Liver (tissue), 9 donors: Measurements from ENCODE around the gene TEX10. TPM values are rescaled to one million over a fixed set of nuclear protein-coding genes. Genes with fewer than 3 reads are reported as not detected.

Source experiments
- DNase-seq: peaks from one replicate; pipeline ENCODE4 v3.0.0-alpha.2; 2017; ENCODE audit warnings: low spot score
- H3K27ac ChIP-seq, 2 donors: one replicate each; pipeline ENCODE4 v1.7.0; 2013; ENCODE audit warnings: inconsistent platforms in 2 of 2, low read length in 2 of 2, control low read depth in 1 of 2, low read depth in 1 of 2, mild to moderate bottlenecking in 1 of 2
- H3K27me3 ChIP-seq, 4 donors: one replicate each; pipeline versions ENCODE4 v1.6.1 to v1.7.0; 2013; ENCODE audit warnings: low read length in 3 of 4, inconsistent platforms in 1 of 4, mild to moderate bottlenecking in 1 of 4, moderate library complexity in 1 of 4; ENCODE audit not compliant: control insufficient read depth in 4 of 4, insufficient read depth in 4 of 4
- H3K36me3 ChIP-seq, 4 donors: one replicate each; pipeline versions ENCODE4 v1.6.1 to v1.7.0; 2013; ENCODE audit warnings: low read length in 3 of 4, mild to moderate bottlenecking in 3 of 4, low read depth in 1 of 4, moderate library complexity in 1 of 4; ENCODE audit not compliant: control insufficient read depth in 4 of 4, insufficient read depth in 3 of 4
- H3K4me1 ChIP-seq, 4 donors: one replicate each; pipeline versions ENCODE4 v1.6.1 to v1.7.0; 2013; ENCODE audit warnings: low read length in 3 of 4, mild to moderate bottlenecking in 3 of 4, moderate library complexity in 1 of 4; ENCODE audit not compliant: control insufficient read depth in 4 of 4, insufficient read depth in 4 of 4
- H3K4me3 ChIP-seq, 3 donors: one replicate each; pipeline versions ENCODE4 v1.6.1 to v1.7.0; 2013; ENCODE audit warnings: low read length in 3 of 3, control low read depth in 1 of 3, low read depth in 1 of 3, mild to moderate bottlenecking in 1 of 3
- H3K9ac ChIP-seq, 2 donors: one replicate each; pipeline ENCODE4 v1.7.0; 2013; ENCODE audit warnings: low read length in 2 of 2, mild to moderate bottlenecking in 2 of 2, moderate library complexity in 2 of 2, control low read depth in 1 of 2, low read depth in 1 of 2
- H3K9me3 ChIP-seq, 4 donors: one replicate each; pipeline versions ENCODE4 v1.6.1 to v1.7.0; 2013; ENCODE audit warnings: low read length in 3 of 4; ENCODE audit not compliant: control insufficient read depth in 4 of 4
- EGR1 ChIP-seq, 2 donors: IDR thresholded peaks; 2 replicates each; pipeline ENCODE4 v1.6.1; 2016 to 2018; ENCODE audit warnings: antibody characterized with exemption in 2 of 2, low read depth in 2 of 2
- FOXA1 ChIP-seq: IDR thresholded peaks from 2 replicates; pipeline ENCODE4 v1.6.1; 2016; ENCODE audit warnings: antibody characterized with exemption
- FOXA2 ChIP-seq: IDR thresholded peaks from 2 replicates; pipeline ENCODE4 v1.6.1; 2016; ENCODE audit warnings: antibody characterized with exemption
- GABPA ChIP-seq, 2 donors: IDR thresholded peaks in 1 of 2; conservative IDR thresholded peaks in 1 of 2; 2 replicates each; pipeline ENCODE4 v1.6.1; 2016; ENCODE audit warnings: antibody characterized with exemption in 2 of 2, mild to moderate bottlenecking in 1 of 2, moderate library complexity in 1 of 2
- HNF4A ChIP-seq, 2 donors: conservative IDR thresholded peaks; 2 replicates each; pipeline ENCODE4 v1.6.1; 2016; ENCODE audit warnings: antibody characterized with exemption in 2 of 2, mild to moderate bottlenecking in 2 of 2
- HNF4G ChIP-seq: IDR thresholded peaks from 2 replicates; pipeline ENCODE4 v1.6.1; 2016; ENCODE audit warnings: antibody characterized with exemption
- JUND ChIP-seq, 2 donors: IDR thresholded peaks; 2 replicates each; pipeline ENCODE4 v1.6.1; 2016; ENCODE audit warnings: antibody characterized with exemption in 2 of 2
- NR2F2 ChIP-seq: IDR thresholded peaks from 2 replicates; pipeline ENCODE4 v1.6.1; 2016; ENCODE audit warnings: antibody characterized with exemption
- RAD21 ChIP-seq, 2 donors: IDR thresholded peaks; 2 replicates each; pipeline ENCODE4 v1.6.1; 2016; ENCODE audit warnings: antibody characterized with exemption in 2 of 2, mild to moderate bottlenecking in 2 of 2
- RXRA ChIP-seq, 2 donors: IDR thresholded peaks; 2 replicates each; pipeline ENCODE4 v1.6.1; 2017 to 2018; ENCODE audit warnings: antibody characterized with exemption in 2 of 2, mild to moderate bottlenecking in 1 of 2
- SP1 ChIP-seq: IDR thresholded peaks from 2 replicates; pipeline ENCODE4 v1.6.1; 2018; ENCODE audit warnings: antibody characterized with exemption, mild to moderate bottlenecking
- TAF1 ChIP-seq: conservative IDR thresholded peaks from 2 replicates; pipeline ENCODE4 v1.6.1; 2016; ENCODE audit warnings: antibody characterized with exemption, mild to moderate bottlenecking
- YY1 ChIP-seq: IDR thresholded peaks from 2 replicates; pipeline ENCODE4 v1.6.1; 2016; ENCODE audit warnings: antibody characterized with exemption, mild to moderate bottlenecking
- ZBTB33 ChIP-seq: IDR thresholded peaks from 2 replicates; pipeline ENCODE4 v1.6.1; 2016; ENCODE audit warnings: antibody characterized with exemption
- WGBS: extraction: QIAGEN DNeasy Blood & Tissue Kit; methylation state at CpG from one replicate; pipeline ENCODE4 v1.1.7; 2013; 5-methylcytosine and 5-hydroxymethylcytosine counted together
- polyA plus RNA-seq, 2 donors: library from polyadenylated mRNA; stranded (reverse) in 1 of 2; unstranded in 1 of 2; fragments of 200-250 nt in 1 of 2; fragments of >200 nt in 1 of 2; fragmentation: Nextera tagmentation in 1 of 2; extraction: Ambion mirVana in 1 of 2; gene quantifications; one replicate each; pipeline versions ENCODE4 v1.2.1 to v1.2.3, GENCODE V29; 2013 to 2015
- total RNA-seq, 2 donors: library from RNA; depleted of rRNA; stranded (reverse); fragments of >200 nt; gene quantifications; one replicate each; pipeline ENCODE4 v1.2.3, GENCODE V29; 2014
- TF ChIP-seq, protein P1 (sequence below): fragments of 150-350 bp; IDR thresholded peaks from 2 replicates; pipeline ENCODE4 v1.5.1; 2017; ENCODE audit warnings: improper control_type of control experiment, low read depth, low read length; ENCODE audit not compliant: missing input control
- TF ChIP-seq, protein P2 (sequence below): IDR thresholded peaks from 2 replicates; pipeline ENCODE4 v1.6.1; 2016; ENCODE audit warnings: antibody characterized with exemption, mild to moderate bottlenecking
- TF ChIP-seq, protein P3 (sequence below): IDR thresholded peaks from 2 replicates; pipeline ENCODE4 v1.6.1; 2016; ENCODE audit warnings: antibody characterized with exemption
- TF ChIP-seq, protein P4 (sequence below): IDR thresholded peaks from 2 replicates; pipeline ENCODE4 v1.6.1; 2016; ENCODE audit warnings: antibody characterized with exemption
- donor health status: healthy.
- donor health status: healthy.
- donor health status: healthy.
- donor health status: healthy.
- donor health status: healthy.

The TEX10 gene
- total and polyA plus RNA-seq, 4 donors, result 3.3 to 10.0 (median 6.1) TPM

- Histone ChIP-seq H3K27me3 (no peaks in the 10 kb centered on the region), H3K4me3 (no peak overlapping the region), H3K4me1 (peaks cover 12 to 32% (median 19%) of the 10 kb centered on the region in 4 donors), H3K36me3 (peaks cover 3 to 38% (median 23%) of the 10 kb centered on the region in 4 donors), H3K9ac (no peak overlapping the region), H3K9me3 (no peaks in the 10 kb centered on the region), H3K27ac (no peak overlapping the region)
- 64% methylated on average over 4 of the region's 4 CpGs for WGBS
- TF ChIP-seq RXRA (IDR thresholded peaks at IDR 0.05), result no peak
- TF ChIP-seq GABPA (IDR thresholded peaks at IDR 0.05 in 1 of 2, conservative IDR thresholded peaks at IDR 0.05 in 1 of 2), result no peak
- TF ChIP-seq HNF4A (conservative IDR thresholded peaks at IDR 0.05), result no peak
- TF ChIP-seq, protein P1, sequence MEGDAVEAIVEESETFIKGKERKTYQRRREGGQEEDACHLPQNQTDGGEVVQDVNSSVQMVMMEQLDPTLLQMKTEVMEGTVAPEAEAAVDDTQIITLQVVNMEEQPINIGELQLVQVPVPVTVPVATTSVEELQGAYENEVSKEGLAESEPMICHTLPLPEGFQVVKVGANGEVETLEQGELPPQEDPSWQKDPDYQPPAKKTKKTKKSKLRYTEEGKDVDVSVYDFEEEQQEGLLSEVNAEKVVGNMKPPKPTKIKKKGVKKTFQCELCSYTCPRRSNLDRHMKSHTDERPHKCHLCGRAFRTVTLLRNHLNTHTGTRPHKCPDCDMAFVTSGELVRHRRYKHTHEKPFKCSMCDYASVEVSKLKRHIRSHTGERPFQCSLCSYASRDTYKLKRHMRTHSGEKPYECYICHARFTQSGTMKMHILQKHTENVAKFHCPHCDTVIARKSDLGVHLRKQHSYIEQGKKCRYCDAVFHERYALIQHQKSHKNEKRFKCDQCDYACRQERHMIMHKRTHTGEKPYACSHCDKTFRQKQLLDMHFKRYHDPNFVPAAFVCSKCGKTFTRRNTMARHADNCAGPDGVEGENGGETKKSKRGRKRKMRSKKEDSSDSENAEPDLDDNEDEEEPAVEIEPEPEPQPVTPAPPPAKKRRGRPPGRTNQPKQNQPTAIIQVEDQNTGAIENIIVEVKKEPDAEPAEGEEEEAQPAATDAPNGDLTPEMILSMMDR, result no peak
- no peak for TF ChIP-seq TAF1
- TF ChIP-seq NR2F2, result no peak
- TF ChIP-seq SP1, result no peak
- no peak for TF ChIP-seq RAD21 (IDR thresholded peaks at IDR 0.05)
- TF ChIP-seq, protein P2, sequence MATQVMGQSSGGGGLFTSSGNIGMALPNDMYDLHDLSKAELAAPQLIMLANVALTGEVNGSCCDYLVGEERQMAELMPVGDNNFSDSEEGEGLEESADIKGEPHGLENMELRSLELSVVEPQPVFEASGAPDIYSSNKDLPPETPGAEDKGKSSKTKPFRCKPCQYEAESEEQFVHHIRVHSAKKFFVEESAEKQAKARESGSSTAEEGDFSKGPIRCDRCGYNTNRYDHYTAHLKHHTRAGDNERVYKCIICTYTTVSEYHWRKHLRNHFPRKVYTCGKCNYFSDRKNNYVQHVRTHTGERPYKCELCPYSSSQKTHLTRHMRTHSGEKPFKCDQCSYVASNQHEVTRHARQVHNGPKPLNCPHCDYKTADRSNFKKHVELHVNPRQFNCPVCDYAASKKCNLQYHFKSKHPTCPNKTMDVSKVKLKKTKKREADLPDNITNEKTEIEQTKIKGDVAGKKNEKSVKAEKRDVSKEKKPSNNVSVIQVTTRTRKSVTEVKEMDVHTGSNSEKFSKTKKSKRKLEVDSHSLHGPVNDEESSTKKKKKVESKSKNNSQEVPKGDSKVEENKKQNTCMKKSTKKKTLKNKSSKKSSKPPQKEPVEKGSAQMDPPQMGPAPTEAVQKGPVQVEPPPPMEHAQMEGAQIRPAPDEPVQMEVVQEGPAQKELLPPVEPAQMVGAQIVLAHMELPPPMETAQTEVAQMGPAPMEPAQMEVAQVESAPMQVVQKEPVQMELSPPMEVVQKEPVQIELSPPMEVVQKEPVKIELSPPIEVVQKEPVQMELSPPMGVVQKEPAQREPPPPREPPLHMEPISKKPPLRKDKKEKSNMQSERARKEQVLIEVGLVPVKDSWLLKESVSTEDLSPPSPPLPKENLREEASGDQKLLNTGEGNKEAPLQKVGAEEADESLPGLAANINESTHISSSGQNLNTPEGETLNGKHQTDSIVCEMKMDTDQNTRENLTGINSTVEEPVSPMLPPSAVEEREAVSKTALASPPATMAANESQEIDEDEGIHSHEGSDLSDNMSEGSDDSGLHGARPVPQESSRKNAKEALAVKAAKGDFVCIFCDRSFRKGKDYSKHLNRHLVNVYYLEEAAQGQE, result no peak
- no peak for TF ChIP-seq FOXA2
- TF ChIP-seq, protein P3, sequence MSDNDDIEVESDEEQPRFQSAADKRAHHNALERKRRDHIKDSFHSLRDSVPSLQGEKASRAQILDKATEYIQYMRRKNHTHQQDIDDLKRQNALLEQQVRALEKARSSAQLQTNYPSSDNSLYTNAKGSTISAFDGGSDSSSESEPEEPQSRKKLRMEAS, result no peak
- no peak for TF ChIP-seq EGR1 (IDR thresholded peaks at IDR 0.05; ENCODE audit: low read depth in 2 of 2)
- TF ChIP-seq, protein P4, sequence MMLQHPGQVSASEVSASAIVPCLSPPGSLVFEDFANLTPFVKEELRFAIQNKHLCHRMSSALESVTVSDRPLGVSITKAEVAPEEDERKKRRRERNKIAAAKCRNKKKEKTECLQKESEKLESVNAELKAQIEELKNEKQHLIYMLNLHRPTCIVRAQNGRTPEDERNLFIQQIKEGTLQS, result no peak
- no peak for TF ChIP-seq HNF4G
- TF ChIP-seq ZBTB33, result no peak
- TF ChIP-seq JUND (IDR thresholded peaks at IDR 0.05), result no peak
- no peak for TF ChIP-seq YY1
- TF ChIP-seq FOXA1, result no peak
- DNase-seq, result no peak
Observed at GRCh38 chr9:100296407-100296806, 56.3 kb downstream of the TEX10 start.
